HepG2 (cell line): Measurements from ENCODE around the gene NEAT1. TPM values are rescaled to one million over a fixed set of nuclear protein-coding genes. Genes with fewer than 3 reads are reported as not detected.

Source experiments
- ATF7 ChIP-seq, 2 experiments: fragments of 450-650 bp in 1 of 2; sonication (generic) in 1 of 2; formaldehyde crosslinking in 1 of 2; IDR thresholded peaks; 2 replicates each; pipeline versions ENCODE4 v1.4.0 to v1.6.1; 2016 to 2020; ENCODE audit warnings: antibody characterized with exemption in 1 of 2, mild to moderate bottlenecking in 1 of 2, missing genetic modification reagents in 1 of 2
- DPF2 ChIP-seq: sonication (generic); formaldehyde crosslinking; IDR thresholded peaks from 2 replicates; pipeline ENCODE4 v1.4.0; 2020; ENCODE audit warnings: mild to moderate bottlenecking, low read depth, missing genetic modification reagents, borderline replicate concordance
- GLI4 ChIP-seq: sonication (generic); formaldehyde crosslinking; IDR thresholded peaks from 2 replicates; pipeline ENCODE4 v1.5.1; 2020; ENCODE audit warnings: missing genetic modification reagents, mild to moderate bottlenecking, moderate library complexity, borderline replicate concordance
- PHF8 ChIP-seq: sonication (generic); formaldehyde crosslinking; IDR thresholded peaks from 2 replicates; pipeline ENCODE4 v1.5.0; 2020; ENCODE audit warnings: missing genetic modification reagents
- SIN3B ChIP-seq: fragments of 150-350 bp; IDR thresholded peaks from 2 replicates; pipeline ENCODE4 v1.6.1; 2014; ENCODE audit warnings: low read length
- SMARCC2 ChIP-seq: fragments of 450-650 bp; IDR thresholded peaks from 2 replicates; pipeline ENCODE4 v1.6.1; 2017; ENCODE audit warnings: antibody characterized with exemption, mild to moderate bottlenecking
- SP2 ChIP-seq: sonication (generic); formaldehyde crosslinking; IDR thresholded peaks from 2 replicates; pipeline ENCODE4 v1.5.1; 2020; ENCODE audit warnings: mild to moderate bottlenecking, missing genetic modification reagents
- TBP ChIP-seq: sonication (generic); formaldehyde crosslinking; IDR thresholded peaks from 2 replicates; pipeline ENCODE4 v1.5.0; 2020; ENCODE audit warnings: missing genetic modification reagents
- ZFP36L1 ChIP-seq: sonication (generic); formaldehyde crosslinking; IDR thresholded peaks from 2 replicates; pipeline ENCODE4 v1.8.0; 2022; ENCODE audit warnings: mild to moderate bottlenecking, missing genetic modification reagents, moderate library complexity
- ZNF253 ChIP-seq: sonication (generic); formaldehyde crosslinking; IDR thresholded peaks from 2 replicates; pipeline ENCODE4 v1.8.0; 2022; ENCODE audit warnings: mild to moderate bottlenecking, missing genetic modification reagents, borderline replicate concordance
- ZNF333 ChIP-seq: sonication (generic); formaldehyde crosslinking; IDR thresholded peaks from 2 replicates; pipeline ENCODE4 v1.4.0; 2020; ENCODE audit warnings: mild to moderate bottlenecking, missing genetic modification reagents, borderline replicate concordance
- ZNF558 ChIP-seq: sonication (generic); formaldehyde crosslinking; IDR thresholded peaks from 2 replicates; pipeline ENCODE4 v1.9.0; 2022; ENCODE audit warnings: mild to moderate bottlenecking, missing genetic modification reagents, borderline replicate concordance
- ZNF614 ChIP-seq: IDR thresholded peaks from 2 replicates; pipeline ENCODE4 v1.6.1; 2018; ENCODE audit warnings: missing biosample characterization, missing genetic modification reagents, inconsistent platforms, borderline replicate concordance
- ZNF776 ChIP-seq: sonication (generic); formaldehyde crosslinking; IDR thresholded peaks from 2 replicates; pipeline ENCODE4 v1.4.0; 2020; ENCODE audit warnings: mild to moderate bottlenecking, missing genetic modification reagents
- ZNF850 ChIP-seq: sonication (generic); formaldehyde crosslinking; conservative IDR thresholded peaks from 2 replicates; pipeline ENCODE4 v1.9.0; 2021; ENCODE audit warnings: mild to moderate bottlenecking, missing genetic modification reagents
- polyA plus RNA-seq, 8 experiments: library from polyadenylated mRNA; depleted of rRNA in 3 of 8; stranded (reverse) in 7 of 8; unstranded in 1 of 8; fragments of >200 nt; fragmentation: Illumina TruSeq in 4 of 8; extraction: Trizol in 4 of 8; gene quantifications; 2 replicates each; pipeline versions ENCODE4 v1.2.1 to v1.2.3, GENCODE V29; 2011 to 2016; ENCODE audit warnings: low read depth in 4 of 8, missing spikeins in 1 of 8, mixed read lengths in 1 of 8; ENCODE audit not compliant: insufficient read depth in 1 of 8
- total RNA-seq, 5 experiments: library from RNA; depleted of rRNA; stranded (reverse); fragments of >200 nt; fragmentation: Illumina TruSeq; extraction: Trizol; gene quantifications; 2 replicates each; pipeline ENCODE4 v1.2.3, GENCODE V29; 2016; ENCODE audit warnings: low read depth in 1 of 5
- TF ChIP-seq, protein P1 (sequence below): sonication (generic); formaldehyde crosslinking; IDR thresholded peaks from 2 replicates; pipeline ENCODE4 v1.4.0; 2020; ENCODE audit warnings: mild to moderate bottlenecking, missing genetic modification reagents
- TF ChIP-seq, protein P2 (sequence below): sonication (generic); formaldehyde crosslinking; IDR thresholded peaks from 2 replicates; pipeline ENCODE4 v1.8.0; 2022; ENCODE audit warnings: mild to moderate bottlenecking, missing genetic modification reagents; ENCODE audit not compliant: insufficient replicate concordance
- TF ChIP-seq, protein P3 (sequence below): sonication (generic); formaldehyde crosslinking; IDR thresholded peaks from 2 replicates; pipeline ENCODE4 v1.5.1; 2020; ENCODE audit warnings: missing genetic modification reagents, mild to moderate bottlenecking, borderline replicate concordance

NEAT1 gene
- total and polyA plus RNA-seq, 2 of the 13 experiments (the other 11 are each of a cell fraction or from before 2014, with no cell fraction given), result 20.5 to 41.2 TPM

DNA sequence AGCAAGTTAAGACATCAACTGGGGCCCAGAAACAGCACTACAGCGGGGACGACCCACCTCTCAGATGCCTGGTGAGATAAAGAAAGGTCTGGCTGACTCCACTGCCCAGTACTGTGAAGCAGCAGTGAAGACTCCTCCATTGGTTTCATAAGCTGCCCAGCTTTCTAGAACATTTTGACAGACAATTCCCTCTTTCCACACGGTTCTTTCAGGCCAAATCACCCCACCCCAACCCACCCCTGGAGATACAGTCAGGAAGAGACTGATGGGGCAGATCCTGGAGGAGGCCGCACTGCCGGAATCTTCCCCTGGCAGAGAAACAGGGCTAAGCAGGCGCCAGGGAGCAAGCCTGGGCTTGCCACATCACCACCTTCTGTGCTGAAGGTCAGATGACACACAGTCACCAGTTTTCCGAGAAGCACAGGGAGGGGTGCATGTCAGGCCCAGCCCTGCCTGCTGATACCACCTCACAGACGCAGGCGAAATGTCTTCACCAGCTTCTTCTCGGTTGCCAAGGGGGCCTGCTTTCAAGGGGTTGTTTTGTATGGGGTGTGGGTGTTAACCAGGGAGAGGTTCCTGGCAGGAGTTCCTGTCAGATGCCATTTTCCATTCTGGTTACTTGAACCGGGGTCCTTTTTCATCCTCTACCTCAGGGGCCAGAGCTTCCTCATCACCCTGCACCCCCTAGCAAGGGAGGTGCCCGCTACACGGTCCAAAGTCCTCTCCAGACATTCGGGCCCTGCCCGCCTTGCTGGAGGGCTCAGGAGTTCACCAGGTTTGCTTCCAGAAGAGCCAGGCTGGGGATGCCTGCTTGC, 1.4 kb upstream of the NEAT1 start (continued):
- no peak for TF ChIP-seq SMARCC2
- no peak for TF ChIP-seq ZNF253 (CRISPR knock-in tag)
- no peak for TF ChIP-seq ATF7 (IDR thresholded peaks at IDR 0.05)
- no peak for TF ChIP-seq ATF7 (CRISPR knock-in tag; IDR thresholded peaks at IDR 0.05)
- no peak; the same call in 1 of the 2 replicates for TF ChIP-seq DPF2 (CRISPR knock-in tag)
- TF ChIP-seq, protein P1, sequence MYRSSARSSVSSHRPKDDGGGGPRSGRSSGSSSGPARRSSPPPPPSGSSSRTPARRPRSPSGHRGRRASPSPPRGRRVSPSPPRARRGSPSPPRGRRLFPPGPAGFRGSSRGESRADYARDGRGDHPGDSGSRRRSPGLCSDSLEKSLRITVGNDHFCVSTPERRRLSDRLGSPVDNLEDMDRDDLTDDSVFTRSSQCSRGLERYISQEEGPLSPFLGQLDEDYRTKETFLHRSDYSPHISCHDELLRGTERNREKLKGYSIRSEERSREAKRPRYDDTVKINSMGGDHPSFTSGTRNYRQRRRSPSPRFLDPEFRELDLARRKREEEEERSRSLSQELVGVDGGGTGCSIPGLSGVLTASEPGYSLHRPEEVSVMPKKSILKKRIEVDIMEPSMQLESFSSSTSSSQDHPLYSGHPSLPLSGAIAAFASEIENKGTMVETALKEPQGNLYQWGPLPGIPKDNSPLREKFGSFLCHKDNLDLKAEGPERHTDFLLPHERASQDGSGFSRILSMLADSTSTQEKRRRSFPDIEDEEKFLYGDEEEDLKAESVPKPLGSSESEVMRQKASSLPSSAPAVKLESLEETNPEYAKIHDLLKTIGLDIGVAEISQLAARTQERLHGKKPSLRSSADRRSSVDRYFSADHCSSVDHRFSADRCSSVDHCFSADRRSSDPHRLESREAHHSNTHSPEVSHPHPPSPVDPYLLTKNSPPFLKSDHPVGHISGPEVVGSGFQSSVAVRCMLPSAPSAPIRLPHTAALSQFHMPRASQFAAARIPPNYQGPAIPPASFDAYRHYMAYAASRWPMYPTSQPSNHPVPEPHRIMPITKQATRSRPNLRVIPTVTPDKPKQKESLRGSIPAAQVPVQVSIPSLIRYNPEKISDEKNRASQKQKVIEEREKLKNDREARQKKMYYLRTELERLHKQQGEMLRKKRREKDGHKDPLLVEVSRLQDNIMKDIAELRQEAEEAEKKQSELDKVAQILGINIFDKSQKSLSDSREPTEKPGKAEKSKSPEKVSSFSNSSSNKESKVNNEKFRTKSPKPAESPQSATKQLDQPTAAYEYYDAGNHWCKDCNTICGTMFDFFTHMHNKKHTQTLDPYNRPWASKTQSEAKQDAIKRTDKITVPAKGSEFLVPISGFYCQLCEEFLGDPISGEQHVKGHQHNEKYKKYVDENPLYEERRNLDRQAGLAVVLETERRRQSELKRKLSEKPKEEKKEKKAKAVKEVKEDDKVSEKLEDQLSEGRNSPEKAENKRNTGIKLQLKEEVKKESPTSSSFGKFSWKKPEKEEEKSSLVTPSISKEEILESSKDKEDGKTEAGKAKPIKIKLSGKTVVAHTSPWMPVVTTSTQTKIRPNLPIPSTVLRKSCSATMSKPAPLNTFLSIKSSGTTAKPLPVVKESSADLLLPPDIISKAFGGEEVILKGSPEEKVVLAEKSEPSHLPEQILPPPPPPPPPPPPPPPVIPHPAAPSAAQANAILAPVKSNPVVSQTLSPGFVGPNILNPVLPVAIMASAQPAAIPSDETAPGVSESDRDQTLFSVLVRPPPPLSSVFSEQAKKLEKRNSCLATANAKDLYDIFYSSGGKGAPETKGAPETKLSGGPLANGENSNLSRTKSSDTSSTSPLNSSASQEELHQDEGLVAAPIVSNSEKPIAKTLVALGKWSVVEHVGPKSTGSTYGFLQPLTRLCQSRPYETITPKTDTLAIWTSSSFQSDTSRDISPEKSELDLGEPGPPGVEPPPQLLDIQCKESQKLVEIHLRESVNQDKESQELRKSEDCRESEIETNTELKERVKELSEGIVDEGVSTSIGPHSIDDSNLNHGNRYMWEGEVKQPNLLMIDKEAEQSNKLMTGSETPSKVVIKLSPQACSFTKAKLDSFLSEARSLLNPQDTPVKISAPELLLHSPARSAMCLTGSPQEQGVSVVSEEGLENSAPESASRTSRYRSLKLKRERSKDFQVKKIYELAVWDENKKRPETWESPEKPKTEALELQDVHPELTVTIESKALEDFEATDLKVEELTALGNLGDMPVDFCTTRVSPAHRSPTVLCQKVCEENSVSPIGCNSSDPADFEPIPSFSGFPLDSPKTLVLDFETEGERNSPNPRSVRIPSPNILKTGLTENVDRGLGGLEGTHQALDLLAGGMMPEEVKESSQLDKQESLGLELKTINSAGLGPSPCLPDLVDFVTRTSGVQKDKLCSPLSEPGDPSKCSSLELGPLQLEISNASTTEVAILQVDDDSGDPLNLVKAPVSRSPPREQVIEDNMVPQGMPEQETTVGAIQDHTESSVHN, result no peak
- 0 out of 2 replicates have a peak, but pooled peaks have one; percentile 55 for TF ChIP-seq GLI4
- no peak for TF ChIP-seq ZNF333 (CRISPR knock-in tag)
- 0 out of 2 replicates have a peak, but pooled peaks have one; percentile 49 for TF ChIP-seq SIN3B
- TF ChIP-seq ZFP36L1 (CRISPR knock-in tag), result no peak
- TF ChIP-seq ZNF614, result no peak; the same call in 1 of the 2 replicates
- TF ChIP-seq ZNF776 (CRISPR knock-in tag), result no peak
- TF ChIP-seq ZNF558 (CRISPR knock-in tag), result peak; percentile 56; the same call in 1 of the 2 replicates
- no peak for TF ChIP-seq SP2
- no peak for TF ChIP-seq TBP
- TF ChIP-seq, protein P2, sequence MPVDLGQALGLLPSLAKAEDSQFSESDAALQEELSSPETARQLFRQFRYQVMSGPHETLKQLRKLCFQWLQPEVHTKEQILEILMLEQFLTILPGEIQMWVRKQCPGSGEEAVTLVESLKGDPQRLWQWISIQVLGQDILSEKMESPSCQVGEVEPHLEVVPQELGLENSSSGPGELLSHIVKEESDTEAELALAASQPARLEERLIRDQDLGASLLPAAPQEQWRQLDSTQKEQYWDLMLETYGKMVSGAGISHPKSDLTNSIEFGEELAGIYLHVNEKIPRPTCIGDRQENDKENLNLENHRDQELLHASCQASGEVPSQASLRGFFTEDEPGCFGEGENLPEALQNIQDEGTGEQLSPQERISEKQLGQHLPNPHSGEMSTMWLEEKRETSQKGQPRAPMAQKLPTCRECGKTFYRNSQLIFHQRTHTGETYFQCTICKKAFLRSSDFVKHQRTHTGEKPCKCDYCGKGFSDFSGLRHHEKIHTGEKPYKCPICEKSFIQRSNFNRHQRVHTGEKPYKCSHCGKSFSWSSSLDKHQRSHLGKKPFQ (CRISPR knock-in tag), result no peak
- TF ChIP-seq, protein P3, sequence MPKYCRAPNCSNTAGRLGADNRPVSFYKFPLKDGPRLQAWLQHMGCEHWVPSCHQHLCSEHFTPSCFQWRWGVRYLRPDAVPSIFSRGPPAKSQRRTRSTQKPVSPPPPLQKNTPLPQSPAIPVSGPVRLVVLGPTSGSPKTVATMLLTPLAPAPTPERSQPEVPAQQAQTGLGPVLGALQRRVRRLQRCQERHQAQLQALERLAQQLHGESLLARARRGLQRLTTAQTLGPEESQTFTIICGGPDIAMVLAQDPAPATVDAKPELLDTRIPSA (CRISPR knock-in tag), result no peak
- no peak for TF ChIP-seq ZNF850
- TF ChIP-seq PHF8, result no peak
